Gastroesophageal sphincter (tissue), 3 donors: ENCODE measurements around the gene NUP210L.

Source experiments
- CTCF ChIP-seq, 4 experiments: fragments of 200-600 bp in 2 of 4; fragments of 450-650 bp in 2 of 4; sonication (generic) in 1 of 4; IDR thresholded peaks; one replicate each; pipeline ENCODE4 v1.5.1; 2017 to 2019; ENCODE audit warnings: antibody characterized with exemption in 4 of 4, mild to moderate bottlenecking in 2 of 4, moderate library complexity in 2 of 4
- EP300 ChIP-seq: sonication (generic); formaldehyde crosslinking; IDR thresholded peaks from one replicate; pipeline ENCODE4 v1.6.1; 2017; ENCODE audit warnings: antibody characterized with exemption, mild to moderate bottlenecking

DNA sequence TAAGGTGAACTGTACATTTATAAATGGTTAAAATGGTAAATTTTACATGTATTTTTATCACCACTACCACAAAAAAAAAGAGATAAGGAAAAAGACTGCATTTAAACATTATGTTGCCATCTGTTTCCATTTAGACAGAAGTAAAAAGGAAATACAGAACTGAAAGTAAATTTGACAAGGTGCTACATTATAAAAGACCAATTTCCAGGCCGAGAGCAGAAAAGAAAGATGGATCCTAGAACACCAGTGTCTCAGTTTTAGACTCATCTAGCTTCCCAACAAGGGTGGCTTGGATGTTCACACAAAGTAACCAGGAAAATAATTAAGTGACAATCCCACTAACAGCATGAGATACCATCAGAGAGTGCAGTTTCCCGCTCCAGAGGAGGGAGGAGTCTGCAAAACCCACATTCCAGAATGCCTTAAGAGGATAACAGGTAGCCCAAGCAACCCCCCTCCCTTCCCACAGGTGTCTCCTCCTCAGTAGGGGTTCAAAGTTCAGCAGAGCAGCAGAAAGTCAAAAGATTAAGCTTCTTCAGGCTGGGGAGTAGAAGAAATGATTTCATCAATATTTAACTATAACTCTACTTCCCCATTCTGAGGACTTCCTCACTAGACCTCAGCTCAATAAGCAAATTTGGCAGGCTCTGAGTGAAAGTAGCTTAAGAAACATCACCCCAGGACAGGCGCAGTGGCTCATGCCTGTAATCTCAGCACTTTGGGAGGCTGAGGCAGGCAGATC lies 25.2 kb upstream of the NUP210L start:
- no peak for TF ChIP-seq EP300
- TF ChIP-seq CTCF (IDR thresholded peaks at IDR 0.05): no peak
